GM18519 (cell line): ENCODE results near the gene ZNF780B.
"Not testable (repeated sequence)": the region's sequence is repeated elsewhere in the genome, so short reads cannot be mapped to it uniquely, and the experiment has no call there.

Source experiments
- ATAC-seq: cut with Tn5 transposase; IDR thresholded peaks from one replicate; pipeline ENCODE4 v1.9.1; 2021; ENCODE audit warnings: mild to moderate bottlenecking, moderate library complexity; ENCODE audit not compliant: unreplicated experiment, low FRiP score

Gene ZNF780B

DNA sequence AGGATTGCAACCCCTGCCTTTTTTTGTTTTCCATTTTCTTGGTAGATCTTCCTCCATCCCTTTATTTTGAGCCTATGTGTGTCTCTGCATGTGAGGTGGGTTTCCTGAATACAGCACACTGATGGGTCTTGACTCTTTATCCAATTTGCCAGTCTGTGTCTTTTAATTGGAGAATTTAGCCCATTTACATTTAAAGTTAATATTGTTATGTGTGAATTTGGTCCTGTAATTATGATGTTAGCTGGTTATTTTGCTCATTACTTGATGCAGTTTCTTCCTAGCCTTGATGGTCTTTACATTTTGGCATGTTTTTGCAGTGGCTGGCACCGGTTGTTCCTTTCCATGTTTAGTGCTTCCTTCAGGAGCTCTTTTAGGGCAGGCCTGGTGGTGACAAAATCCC lies 14.3 kb downstream of the ZNF780B start:
- ATAC-seq, result not testable (repeated sequence)

DNA sequence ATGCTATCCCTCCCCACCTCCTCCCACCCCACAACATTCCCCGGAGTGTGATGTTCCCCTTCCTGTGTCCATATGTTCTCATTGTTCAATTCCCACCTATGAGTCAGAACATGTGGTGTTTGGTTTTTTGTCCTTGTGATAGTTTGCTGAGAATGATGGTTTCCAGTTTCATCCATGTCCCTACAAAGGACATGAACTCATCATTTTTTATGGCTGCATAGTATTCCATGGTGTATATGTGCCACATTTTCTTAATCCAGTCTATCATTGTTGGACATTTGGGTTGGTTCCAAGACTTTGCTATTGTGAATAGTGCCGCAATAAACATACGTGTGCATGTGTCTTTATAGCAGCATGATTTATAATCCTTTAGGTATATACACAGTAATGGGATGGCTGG lies 18.0 kb downstream of the ZNF780B start:
- not testable (repeated sequence) for ATAC-seq

GRCh38 chr19:40035996-40036395 lies 20.0 kb downstream of the ZNF780B start:
- ATAC-seq, result no peak

DNA sequence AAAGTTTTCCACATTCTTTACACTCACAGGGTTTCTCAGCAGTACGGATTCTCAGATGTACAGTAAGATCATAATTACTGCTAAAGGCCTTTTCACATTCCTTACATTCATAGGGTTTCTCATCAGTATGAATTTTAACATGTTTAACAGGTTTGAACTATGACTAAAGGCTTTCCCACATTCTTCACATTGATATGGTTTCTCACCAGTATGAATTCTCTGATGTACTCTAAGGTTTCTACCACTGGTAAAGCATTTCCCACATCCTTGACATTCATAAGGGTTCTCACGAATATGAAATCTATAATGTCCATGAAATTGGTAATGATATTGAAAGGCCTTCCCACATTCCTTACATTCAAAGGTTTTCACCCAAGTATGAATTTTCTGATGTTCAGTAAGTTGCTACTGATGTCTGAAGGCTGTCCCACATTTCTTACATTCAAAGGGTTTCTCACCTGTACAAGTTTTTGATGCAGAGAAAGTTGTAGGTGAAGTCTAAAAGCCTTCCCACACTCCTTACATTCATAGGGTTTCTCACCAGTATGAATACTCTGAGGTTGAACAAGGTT lies 22.0 kb downstream of the ZNF780B start:
- ATAC-seq, result no peak

GRCh38 chr19:40026597-40026970 lies 29.4 kb downstream of the ZNF780B start:
- ATAC-seq, result no peak

DNA sequence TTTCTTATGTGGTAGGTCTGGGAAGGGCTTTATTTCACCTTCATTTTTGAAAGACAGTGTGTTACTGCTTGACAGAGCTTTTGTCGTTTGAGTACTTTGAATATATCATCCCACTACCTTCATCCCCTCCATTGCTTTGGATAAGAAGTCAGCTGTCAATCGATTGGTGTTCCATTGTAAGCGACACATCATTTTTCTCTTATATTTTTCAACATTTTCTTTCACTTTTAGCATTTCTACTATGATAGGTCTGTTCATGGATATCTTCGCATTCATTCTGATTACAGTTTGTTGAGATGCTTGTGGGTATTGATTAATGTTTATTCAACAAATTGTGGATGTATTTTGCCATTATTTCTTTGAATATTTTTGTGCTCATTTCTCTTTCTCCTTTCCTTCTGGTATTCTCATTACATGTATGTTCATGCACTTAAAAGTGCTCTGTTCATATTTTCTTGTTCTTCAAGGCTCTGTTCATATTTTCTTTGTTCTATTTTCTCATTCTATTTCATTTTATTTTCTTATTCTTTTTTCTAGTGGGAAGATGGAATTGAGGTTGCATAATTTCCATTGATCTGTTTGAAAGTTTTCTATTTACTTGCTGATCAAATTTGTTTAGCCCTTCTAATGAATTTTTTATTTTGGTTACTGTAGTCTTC lies 30.0 kb downstream of the ZNF780B start:
- ATAC-seq, result no peak

GRCh38 chr19:40023969-40024368 lies 32.1 kb downstream of the ZNF780B start:
- no peak for ATAC-seq

GRCh38 chr19:40013991-40014390 lies 42.0 kb downstream of the ZNF780B start:
- ATAC-seq, result no peak

DNA sequence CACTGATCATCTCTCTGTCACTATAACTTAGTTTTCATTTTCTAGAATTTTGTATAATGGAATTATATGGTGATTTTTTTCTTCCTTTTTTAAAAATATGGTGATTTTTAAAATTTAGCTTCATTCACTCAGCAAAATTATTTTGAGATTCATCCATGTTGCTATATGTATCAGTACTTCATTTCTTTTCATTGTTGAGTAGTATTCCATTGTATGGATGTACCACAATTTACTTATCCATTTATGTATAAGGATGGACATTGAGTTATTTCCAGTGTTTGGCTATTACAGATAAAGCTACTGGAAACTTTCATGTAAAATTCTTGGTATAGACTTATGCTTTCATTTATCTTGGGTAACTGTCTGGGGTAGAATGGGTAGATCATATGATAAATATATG lies 46.4 kb downstream of the ZNF780B start:
- ATAC-seq, result no peak

DNA sequence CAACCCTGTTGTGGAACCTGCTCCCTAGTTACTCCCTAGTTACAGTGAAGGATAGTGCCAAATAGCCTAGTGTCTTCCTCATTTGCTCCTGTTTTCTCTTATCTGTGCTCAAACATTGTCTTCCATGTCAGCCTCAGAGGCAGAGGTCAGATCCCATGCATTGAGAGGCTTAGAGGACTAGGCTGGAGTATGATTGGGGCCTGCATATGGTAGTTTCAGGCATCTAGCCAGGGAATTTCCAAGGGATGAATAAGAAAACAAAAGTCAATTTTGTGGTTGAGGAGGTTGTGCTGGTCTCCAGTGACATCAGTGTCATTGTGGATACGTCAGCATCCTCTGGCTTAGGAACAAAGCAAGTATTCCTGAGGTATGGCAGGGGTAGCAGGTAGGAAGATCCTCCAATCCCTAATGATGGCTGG lies 49.7 kb downstream of the ZNF780B start:
- ATAC-seq, result no peak

DNA sequence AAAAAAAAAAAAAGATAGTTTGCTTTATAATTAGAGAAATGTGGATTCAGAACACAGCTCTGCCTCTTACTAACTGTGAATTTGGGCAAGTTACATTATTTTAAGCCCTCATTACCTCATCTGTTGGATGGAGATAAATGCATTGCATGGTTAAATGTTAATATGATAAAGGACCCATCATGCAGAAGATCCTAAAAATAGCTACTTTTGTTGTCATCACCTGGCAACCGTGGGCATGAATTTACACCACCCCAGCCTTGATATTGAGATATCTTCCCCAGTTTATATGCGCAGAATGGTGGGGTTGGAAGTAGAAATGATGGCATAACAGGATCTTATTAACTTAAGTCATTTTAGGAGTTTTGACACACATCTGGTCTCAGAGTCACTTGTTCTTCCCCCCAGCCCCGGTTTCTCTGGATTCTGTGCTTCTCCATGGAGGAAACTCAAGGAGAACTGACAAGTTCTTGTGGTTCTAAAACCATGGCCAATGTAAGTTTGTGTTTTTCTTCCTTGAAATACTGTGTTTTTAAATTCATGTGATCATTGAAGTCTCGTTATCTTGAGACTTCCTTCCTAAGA lies 50.2 kb downstream of the ZNF780B start:
- ATAC-seq, result no peak

GRCh38 chr19:39998501-39998900 lies 57.5 kb downstream of the ZNF780B start:
- ATAC-seq, result no peak

DNA sequence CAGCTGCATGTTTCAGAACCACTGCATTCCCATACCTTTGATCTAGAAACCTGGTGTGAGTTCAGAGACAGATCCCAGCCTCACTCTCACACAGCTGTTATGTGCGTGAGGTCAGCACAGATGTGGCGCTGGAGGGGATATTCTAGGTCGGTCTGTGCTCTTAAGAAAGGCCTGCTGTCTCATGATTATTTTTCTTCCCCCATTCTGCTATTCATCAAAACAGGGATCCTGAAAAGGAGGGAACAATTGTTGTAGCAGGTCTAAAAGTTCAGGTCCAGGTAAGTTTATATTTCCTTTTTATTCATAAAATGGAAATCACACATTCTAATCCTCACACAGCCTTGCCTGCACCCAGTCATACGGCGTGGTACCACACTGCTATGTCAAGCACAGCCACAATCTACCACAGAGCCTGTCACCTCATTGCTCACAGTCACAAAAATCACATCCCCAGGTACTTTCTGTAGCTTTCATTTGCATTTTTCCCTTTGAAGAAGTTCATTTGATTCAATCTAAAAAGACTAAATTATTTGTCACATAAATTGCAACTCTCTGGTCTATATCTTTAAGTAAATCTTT lies 58.3 kb downstream of the ZNF780B start:
- ATAC-seq, result no peak

- no peak for ATAC-seq
These were observed 59.0 kb downstream of the ZNF780B start, which contains the start of gene ZNF546 for GRCh38 chr19:39996811-39997637. TSS of gene ZNF546 (plus strand) at chr19:39997060. CDS start at chr19:39998327, 1,267 bp downstream.

DNA sequence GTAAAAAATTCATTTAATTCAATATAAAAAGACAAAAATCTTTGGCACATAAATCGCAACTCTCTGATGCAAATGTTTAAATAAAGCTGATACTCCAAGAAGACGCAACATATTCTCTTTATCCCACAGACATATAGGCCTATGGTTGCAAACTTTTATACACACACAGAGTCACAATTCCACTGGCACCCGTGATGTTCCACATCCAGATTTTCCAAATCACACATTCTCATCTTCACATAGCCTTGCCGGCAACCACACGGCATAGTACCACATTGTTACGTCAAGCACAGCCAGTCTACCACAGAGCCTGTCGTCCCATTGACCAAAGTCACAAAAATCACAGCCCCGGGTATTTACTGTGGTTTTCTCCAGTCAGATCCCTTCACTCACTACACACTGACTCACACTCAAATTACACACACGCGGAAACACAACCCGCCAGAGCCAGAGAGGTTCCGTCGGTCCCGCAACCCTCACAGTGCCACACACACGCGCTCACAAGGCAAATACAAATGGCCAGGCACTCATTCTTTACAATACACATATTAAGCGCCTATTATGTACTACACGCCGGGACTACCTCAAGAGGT lies 59.7 kb downstream of the ZNF780B start:
- no peak for ATAC-seq

- no peak for ATAC-seq
These were observed 60.2 kb downstream of the ZNF780B start for GRCh38 chr19:39995794-39996193.

DNA sequence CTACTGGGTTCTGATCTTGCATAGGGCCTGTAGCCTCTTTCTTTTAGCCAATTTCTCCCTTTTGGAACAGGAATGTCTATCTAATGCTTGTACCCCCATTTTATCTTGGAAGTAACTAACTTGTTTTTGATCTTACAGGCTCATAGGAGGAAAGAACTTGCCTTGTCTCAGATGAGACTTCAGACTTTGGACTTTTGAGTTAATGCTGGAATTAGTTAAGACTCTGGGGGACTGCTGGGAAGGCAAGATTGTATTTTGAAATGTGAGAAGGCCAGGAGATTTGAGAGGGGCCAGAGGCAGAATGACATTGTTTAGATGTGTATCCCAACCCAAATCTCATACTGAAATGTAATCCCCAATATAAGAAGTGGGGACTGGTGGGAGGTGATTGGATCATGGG lies 61.7 kb downstream of the ZNF780B start:
- no peak for ATAC-seq

- ATAC-seq, result no peak
These were observed 62.4 kb downstream of the ZNF780B start for GRCh38 chr19:39993605-39994004.

GRCh38 chr19:39987596-39987995 lies 68.4 kb downstream of the ZNF780B start:
- no peak for ATAC-seq

GRCh38 chr19:39987167-39987566 lies 68.9 kb downstream of the ZNF780B start:
- no peak for ATAC-seq
